GM03348 (cell line): ENCODE data around the gene CGN.
"Not testable (repeated sequence)": the region's sequence is repeated elsewhere in the genome, so short reads cannot be mapped to it uniquely, and the experiment has no call there.

ENCODE experiments used
- DNase-seq: peaks from one replicate; pipeline ENCODE4 v3.0.0; 2012; ENCODE audit warnings: low spot score

The CGN gene

DNA sequence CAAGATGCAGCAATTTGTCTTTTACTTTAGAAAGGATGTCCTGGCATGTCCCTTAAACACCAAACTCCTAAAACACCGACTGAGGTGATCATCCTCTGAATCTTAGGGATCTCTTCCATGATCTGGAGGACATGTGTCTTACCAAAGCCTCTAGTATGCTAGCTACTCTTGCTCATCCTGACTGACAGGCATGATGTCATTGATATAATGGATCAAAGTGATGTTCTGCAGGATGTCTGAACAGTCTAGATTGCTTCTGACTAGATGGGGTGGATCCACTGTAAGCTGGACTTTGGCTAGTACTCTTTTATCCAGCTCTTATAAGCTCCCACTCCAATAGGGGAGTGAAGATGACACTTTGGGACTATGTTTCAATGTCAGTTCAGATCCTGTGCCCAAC is 11.3 kb upstream of the CGN start:
- no peak for DNase-seq

DNA sequence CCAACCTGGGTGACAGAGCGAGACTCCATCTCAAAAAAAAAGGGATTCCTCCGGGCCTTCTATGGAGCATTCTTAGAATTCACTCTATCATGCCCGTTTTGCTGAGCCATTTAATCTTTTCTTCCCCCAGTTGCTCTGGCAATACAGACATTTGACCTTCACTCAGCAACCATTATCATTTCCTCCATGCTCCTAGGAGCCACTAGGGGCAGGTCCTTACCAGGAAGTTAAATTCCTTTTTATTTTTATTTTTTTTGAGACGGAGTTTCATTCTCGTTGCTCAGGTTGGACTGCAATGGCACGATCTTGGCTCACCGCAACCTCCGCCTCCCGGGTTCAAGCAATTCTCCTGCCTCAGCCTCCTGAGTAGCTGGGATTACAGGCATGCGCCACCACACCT is 9.7 kb upstream of the CGN start:
- DNase-seq = no peak

DNA sequence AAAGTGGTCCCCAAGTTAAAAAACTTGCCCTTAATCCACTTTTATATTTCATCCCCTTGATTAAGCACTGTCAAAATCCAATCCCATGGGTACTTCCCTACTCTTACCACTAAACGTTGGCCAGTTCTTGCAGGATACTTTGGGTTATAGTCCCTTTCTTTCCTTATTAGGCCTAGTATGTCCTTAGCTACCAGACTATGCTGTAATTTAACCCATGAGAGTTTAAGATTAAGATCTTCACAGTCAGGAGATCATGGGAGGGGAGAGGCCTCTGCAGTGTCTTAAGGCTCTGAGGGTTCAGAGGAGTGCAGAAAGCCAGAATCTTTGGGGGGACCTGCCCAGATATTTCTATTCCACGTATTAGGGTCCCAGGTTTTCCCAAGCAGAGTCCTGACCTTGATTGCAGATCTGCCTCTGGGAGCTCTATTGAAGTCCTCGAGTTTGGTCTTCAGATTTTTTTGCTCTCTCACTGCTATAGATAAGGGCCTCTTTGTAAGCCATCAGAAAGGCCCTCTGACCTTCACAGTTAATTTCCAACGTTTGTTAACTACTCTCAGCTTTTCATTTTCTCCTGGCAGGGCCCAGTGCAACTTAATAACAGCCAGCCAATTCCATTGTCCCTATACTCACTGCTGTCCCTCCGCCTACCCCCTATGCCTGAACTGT is 9.0 kb upstream of the CGN start:
- DNase-seq = no peak

GRCh38 chr1:151502859-151503780 is 8.1 kb upstream of the CGN start:
- DNase-seq = no peak

DNA sequence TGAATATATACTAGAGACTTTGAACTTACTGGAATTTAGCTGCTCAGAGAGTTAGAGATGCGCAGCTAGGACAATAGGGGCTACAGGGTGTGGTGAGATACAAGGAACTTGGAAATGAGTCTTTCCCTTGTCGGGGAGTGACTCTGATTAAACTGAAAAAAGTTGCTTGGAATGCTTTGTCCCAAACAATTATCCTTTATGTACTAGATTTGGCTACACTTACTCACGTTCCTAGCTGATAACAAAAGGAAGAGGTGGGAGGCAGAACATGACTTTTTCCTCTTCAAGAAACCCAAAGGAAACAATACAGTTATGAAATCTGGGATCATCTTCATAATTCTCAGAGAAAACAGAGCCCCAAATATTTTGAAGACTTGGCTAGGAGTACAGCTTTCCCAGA is 6.9 kb upstream of the CGN start:
- no peak for DNase-seq

DNA sequence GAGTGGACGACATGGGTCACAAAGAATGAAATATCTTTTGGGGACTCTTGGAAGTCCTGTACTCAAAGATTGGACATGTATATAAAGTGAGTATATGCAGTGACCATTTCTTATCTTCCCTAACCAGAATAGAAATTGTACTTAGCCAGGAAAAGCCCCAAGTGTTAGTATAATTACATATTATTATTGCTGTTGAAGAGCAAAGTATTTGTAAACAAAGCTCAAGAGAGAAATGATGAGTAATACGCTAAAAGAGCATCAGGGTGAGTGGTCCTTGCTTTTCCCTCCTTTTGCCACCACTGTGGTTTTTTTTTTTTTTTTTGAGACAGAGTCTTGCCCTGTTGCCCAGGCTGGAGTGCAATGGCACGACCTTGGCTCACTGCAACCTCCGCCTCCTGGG is 6.4 kb upstream of the CGN start:
- no peak for DNase-seq

DNA sequence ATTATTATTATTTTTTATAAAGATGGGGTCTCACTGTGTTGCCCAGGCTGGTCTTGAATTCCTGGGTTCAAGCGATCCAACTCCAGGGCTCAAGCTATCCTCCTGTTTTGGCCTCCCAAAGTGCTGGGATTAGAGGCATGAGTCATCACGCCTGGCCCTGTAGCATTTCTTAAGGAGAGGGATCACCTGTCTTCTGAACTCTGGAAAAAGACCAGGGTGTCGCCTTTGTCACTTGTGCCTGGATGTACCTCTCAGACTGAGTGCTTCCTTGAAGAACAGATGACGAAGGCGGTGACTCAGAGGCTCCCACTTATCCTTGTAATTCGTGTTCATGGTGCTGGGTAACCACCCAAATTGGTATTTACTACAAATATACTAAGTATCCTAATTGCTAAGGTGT is 2.4 kb upstream of the CGN start:
- DNase-seq = no peak

- no peak for DNase-seq
Observed at GRCh38 chr1:151509350-151510019, 1.7 kb upstream of the CGN start.

DNA sequence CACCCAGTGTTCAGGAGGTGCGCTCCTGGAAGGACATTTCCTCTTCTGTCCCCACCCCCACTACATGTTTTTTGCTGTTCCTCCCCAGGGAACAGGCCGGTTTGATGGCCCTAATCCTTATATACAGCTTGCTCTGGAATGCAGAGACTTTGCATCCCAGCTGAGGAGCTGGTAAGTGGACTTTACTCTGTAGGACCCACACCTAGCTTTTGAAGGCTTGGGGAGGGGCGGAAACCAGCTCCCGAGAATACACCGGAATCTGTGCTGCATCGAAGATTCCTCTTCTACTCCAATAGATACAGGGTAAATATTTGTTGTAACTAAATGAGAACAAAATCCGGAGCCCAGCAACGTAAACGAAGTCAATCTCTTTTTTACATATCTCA is 1.2 kb upstream of the CGN start:
- no peak for DNase-seq

- no peak for DNase-seq
Observed at GRCh38 chr1:151510614-151510956, 602 bp upstream of the CGN start.

DNA sequence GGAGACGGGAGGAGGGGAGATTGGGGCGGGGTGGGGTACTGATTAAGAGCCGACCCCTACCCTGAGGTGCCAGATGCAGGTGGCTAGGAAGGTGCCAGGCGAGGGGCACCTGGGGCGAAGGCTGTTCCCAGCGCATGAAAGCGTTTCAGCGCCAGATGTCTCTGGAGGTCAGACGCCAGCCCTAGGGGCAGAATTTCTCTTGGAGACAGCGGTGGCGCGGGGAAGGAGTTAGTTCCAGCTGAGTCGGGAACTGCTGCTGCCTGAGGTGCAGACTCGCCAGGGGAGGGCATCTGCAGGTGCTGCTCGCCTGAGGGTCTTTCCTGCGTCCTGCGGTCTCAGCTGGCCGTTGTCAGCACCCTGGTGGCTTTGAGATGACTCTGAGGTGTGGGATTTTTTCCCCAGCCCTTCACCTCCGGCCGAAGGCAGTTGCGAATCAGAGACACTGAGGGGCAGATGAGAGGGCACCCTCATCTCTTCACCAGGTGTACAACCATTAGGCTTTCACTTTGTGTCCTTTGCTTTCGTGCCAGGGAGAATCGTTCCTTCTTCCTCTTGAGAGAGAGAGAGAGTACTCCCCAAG is 539 bp downstream of the CGN start:
- peak; percentile 21 for DNase-seq

- DNase-seq = no peak
Observed at GRCh38 chr1:151512326-151512725, 1.1 kb downstream of the CGN start.

GRCh38 chr1:151512801-151513625 is 1.8 kb downstream of the CGN start:
- DNase-seq = no peak

DNA sequence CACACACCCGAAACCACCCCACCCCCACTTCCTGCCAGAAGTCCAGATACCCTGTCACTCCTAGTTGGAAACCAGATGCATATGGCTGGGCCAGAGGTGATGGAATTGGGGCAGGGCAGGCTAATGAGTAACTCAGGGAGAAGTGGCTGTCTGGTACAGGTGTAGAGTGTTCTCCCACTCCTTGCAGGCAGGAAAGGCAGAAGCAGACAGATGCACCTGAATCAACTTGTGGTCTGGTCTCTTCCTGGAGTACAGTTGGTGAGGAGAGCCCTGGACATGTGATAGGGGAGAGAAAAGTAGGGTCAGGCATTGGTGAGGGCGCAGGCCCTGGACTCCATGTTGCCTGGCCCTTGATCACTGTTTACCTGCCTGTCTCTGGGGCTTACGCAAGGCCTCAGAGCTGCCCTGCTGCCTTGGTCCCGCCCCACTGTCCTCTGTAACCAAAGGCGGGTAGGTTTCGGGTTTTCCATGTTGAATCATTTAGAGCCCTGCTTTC is 2.5 kb downstream of the CGN start:
- no peak for DNase-seq

- DNase-seq = no peak
Observed at GRCh38 chr1:151514366-151514765, 3.2 kb downstream of the CGN start.

DNA sequence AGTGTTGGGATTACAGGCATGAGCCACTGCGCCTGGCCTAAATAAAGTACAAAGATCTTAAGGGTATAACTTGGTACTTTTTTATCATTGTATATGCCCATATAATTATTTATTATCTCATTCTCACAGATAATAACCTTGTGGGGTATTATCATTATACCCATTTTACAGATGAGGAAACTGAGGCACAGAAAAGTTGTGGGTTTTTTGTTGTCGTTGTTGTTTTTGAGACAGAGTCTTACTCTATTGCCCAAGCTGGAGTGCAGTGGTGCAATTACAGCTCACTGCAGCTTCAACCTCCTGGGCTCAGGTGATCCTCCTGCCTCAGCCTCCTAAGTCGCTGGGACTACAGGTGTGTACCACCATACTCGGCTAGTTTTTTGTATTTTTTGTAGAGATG is 4.1 kb downstream of the CGN start:
- no peak for DNase-seq

DNA sequence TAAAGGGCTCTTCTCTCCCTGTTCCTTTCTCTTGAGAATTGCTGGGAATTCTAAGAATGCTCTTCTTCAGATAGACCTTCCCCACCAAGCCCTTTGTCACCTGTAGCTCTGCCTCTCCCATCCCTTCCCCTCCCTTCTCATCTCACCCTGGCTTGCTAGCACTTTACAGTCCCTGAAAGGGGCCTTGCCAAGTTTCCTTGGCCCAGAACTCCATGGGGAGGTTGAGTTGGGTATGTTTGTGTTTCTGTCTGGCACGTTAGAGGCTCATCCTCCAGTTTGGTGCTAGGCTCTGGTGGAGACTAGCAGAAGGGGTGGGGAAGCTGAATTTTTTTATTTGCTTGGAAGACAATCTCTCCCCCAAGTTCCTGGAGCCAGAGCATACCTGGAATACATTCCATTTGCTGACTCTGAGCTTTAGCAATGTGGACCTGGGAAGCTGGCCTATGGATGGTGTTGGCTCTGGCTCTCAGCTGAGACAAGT is 4.9 kb downstream of the CGN start:
- no peak for DNase-seq

GRCh38 chr1:151518431-151518830 is 7.2 kb downstream of the CGN start:
- no peak for DNase-seq

DNA sequence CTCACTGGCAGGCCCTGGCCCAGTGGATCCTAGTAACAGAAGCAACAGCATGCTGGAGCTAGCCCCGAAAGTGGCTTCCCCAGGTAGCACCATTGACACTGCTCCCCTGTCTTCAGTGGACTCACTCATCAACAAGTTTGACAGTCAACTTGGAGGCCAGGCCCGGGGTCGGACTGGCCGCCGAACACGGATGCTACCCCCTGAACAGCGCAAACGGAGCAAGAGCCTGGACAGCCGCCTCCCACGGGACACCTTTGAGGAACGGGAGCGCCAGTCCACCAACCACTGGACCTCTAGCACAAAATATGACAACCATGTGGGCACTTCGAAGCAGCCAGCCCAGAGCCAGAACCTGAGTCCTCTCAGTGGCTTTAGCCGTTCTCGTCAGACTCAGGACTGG is 7.7 kb downstream of the CGN start:
- no peak for DNase-seq

GRCh38 chr1:151519667-151520066 is 8.5 kb downstream of the CGN start:
- DNase-seq = no peak

GRCh38 chr1:151520359-151520758 is 9.2 kb downstream of the CGN start:
- DNase-seq = no peak

- DNase-seq = not testable (repeated sequence)
Observed at GRCh38 chr1:151522427-151522826, 11.2 kb downstream of the CGN start.
